Transverse colon (tissue), 4 donors: ENCODE measurements around the gene IL1B. TPM values are rescaled to one million over a fixed set of nuclear protein-coding genes. Genes with fewer than 3 reads are reported as not detected.

Experiments used
- DNase-seq: peaks from one replicate; pipeline ENCODE4 v3.0.0-alpha.2; 2019
- H3K27ac ChIP-seq, 4 donors: fragments of 200-600 bp; sonication (generic); 2 replicates each; pipeline ENCODE4 v1.5.1; 2016 to 2018; ENCODE audit warnings: inconsistent platforms in 4 of 4
- H3K27me3 ChIP-seq: fragments of 200-600 bp; sonication (generic); 2 replicates; pipeline ENCODE4 v1.5.1; 2017; ENCODE audit warnings: inconsistent platforms
- H3K36me3 ChIP-seq, 4 donors: fragments of 200-600 bp; sonication (generic); 2 replicates each; pipeline ENCODE4 v1.5.1; 2017 to 2019; ENCODE audit warnings: inconsistent platforms in 4 of 4
- H3K4me1 ChIP-seq, 4 donors: fragments of 200-600 bp; sonication (generic); 2 replicates each; pipeline ENCODE4 v1.5.1; 2017 to 2020; ENCODE audit warnings: inconsistent platforms in 4 of 4
- H3K4me3 ChIP-seq, 4 donors: fragments of 200-600 bp; sonication (generic); 1 replicate in 1 of 4; 2 replicates in 3 of 4; pipeline versions ENCODE4 v1.5.1 to v1.6.1; 2017 to 2019; ENCODE audit warnings: inconsistent platforms in 4 of 4
- H3K9me3 ChIP-seq, 2 donors: fragments of 200-600 bp; sonication (generic); 2 replicates each; pipeline ENCODE4 v1.5.1; 2017 to 2019; ENCODE audit warnings: inconsistent platforms in 2 of 2
- EP300 ChIP-seq: sonication (generic); formaldehyde crosslinking; IDR thresholded peaks from one replicate; pipeline ENCODE4 v1.6.1; 2017; ENCODE audit warnings: antibody characterized with exemption, low read depth
- POLR2A ChIP-seq: fragments of 450-650 bp; IDR thresholded peaks from one replicate; pipeline ENCODE4 v1.6.1; 2016; ENCODE audit warnings: antibody characterized with exemption, mild to moderate bottlenecking, moderate library complexity
- POLR2AphosphoS5 ChIP-seq, 3 donors: sonication (generic); formaldehyde crosslinking; IDR thresholded peaks; one replicate each; pipeline ENCODE4 v1.6.1; 2016; ENCODE audit warnings: antibody characterized with exemption in 3 of 3
- WGBS, 2 donors: methylation state at CpG; one replicate each; pipeline ENCODE4 v1.1.5; 2018; ENCODE audit warnings: low coverage in 1 of 2; 5-methylcytosine and 5-hydroxymethylcytosine counted together
- in situ Hi-C, 4 donors: fragments of 200-750 bp; cut with MboI; loops; one replicate each; pipeline versions ENCODE4 v1.15.0 to v1.15.1; 2017; ENCODE audit warnings: low sequenced_read_pairs in 3 of 4, low pct_ligation_motif_present in 1 of 4, low pct_unique_long_range_greater_than_20kb in 1 of 4
- intact Hi-C: fragments of 100-400 bp; cut with DNase I; formaldehyde crosslinking; loops from one replicate; pipeline ENCODE4 v1.15.1; 2023; ENCODE audit warnings: low total_unique reads
- total RNA-seq, 4 donors: library from RNA; depleted of rRNA; stranded (reverse); fragments of >200 nt; gene quantifications; one replicate each; pipeline ENCODE4 v1.1.0, GENCODE V29; 2016
- TF ChIP-seq, protein P1 (sequence below), 5 experiments: fragments of 200-600 bp in 3 of 5; fragments of 450-650 bp in 2 of 5; sonication (generic) in 3 of 5; IDR thresholded peaks; 1 replicate in 2 of 5; 2 replicates in 3 of 5; pipeline ENCODE4 v1.5.1; 2016 to 2017; ENCODE audit warnings: antibody characterized with exemption in 5 of 5, inconsistent platforms in 3 of 5, mild to moderate bottlenecking in 2 of 5, moderate library complexity in 1 of 5

The IL1B gene
- total RNA-seq, 4 donors from 2014 or later = 1.9 to 7.1 (median 4.6) TPM; not detected in 1

DNA sequence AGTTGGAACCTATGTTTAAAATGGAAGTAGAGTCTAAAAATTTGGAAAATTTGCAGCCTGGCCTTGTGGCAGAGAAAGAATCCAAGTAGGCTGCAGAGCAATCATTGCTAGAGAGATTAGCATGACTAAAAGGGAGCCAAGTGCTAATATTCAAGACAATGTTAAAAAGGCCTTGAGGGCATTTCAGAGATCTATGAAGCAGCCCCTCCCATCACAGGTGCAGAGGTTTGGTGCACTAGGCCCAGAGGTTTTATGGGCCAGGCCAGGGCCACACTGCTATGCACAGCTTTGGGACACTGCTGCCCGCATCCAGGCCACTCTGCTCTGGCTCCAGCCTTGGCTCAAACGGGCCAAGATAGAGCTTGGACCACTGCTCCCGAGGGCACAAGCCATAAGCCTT, 45.6 kb downstream of the IL1B start:
- 100% methylated on average over 1 of the region's 3 CpGs; no CpG with 5 or more reads in 1 of the 2 donors for WGBS, 2 donors
- TF ChIP-seq, protein P1, sequence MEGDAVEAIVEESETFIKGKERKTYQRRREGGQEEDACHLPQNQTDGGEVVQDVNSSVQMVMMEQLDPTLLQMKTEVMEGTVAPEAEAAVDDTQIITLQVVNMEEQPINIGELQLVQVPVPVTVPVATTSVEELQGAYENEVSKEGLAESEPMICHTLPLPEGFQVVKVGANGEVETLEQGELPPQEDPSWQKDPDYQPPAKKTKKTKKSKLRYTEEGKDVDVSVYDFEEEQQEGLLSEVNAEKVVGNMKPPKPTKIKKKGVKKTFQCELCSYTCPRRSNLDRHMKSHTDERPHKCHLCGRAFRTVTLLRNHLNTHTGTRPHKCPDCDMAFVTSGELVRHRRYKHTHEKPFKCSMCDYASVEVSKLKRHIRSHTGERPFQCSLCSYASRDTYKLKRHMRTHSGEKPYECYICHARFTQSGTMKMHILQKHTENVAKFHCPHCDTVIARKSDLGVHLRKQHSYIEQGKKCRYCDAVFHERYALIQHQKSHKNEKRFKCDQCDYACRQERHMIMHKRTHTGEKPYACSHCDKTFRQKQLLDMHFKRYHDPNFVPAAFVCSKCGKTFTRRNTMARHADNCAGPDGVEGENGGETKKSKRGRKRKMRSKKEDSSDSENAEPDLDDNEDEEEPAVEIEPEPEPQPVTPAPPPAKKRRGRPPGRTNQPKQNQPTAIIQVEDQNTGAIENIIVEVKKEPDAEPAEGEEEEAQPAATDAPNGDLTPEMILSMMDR (IDR thresholded peaks at IDR 0.05) = no peak
- TF ChIP-seq POLR2A = no peak
- TF ChIP-seq EP300 = no peak
- TF ChIP-seq POLR2AphosphoS5 (IDR thresholded peaks at IDR 0.05) = no peak
- Histone ChIP-seq H3K36me3 (no peaks in the 10 kb centered on the region), H3K9me3 (no peaks in the 10 kb centered on the region), H3K27ac (no peak overlapping the region), H3K4me3 (no peak overlapping the region), H3K27me3 (no peaks in the 10 kb centered on the region), H3K4me1 (peaks cover 0 to 8% (median 1%) of the 10 kb centered on the region in 4 donors)
- intact Hi-C loops = no loop called here
- in situ Hi-C loops = no loop called here
- no peak for DNase-seq

DNA sequence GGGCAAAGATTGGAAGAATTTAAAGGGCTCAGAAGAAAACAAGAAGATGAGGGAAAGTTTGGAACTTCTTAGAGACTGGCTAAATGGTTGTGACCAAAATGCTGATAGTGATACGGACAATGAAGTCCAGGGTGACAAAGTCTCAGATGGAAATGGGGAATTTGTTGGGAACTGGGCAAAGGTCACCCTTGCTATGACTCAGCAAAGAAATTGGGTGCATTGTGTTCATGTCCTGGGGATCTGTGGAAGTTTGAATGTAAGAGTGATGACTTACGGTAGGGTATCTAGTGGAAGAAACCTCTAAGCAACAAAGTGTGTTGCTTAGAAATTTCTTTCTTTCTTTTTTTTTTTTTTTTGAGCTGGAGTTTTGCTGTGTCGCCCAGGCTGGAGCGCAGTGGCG, 46.3 kb downstream of the IL1B start:
- TF ChIP-seq, protein P1 (IDR thresholded peaks at IDR 0.05) = no peak
- TF ChIP-seq EP300 = no peak
- intact Hi-C loops (loop anchor here (1.0 kb wide), 1 partner anchor 37 kb away; no protein-coding TSS in a partner anchor), in situ Hi-C loops (no loop called here)
- WGBS, 2 donors = 93 to 94% methylated on average over 2 to 5 of the region's 5 CpGs
- Histone ChIP-seq H3K4me1 (peaks cover 0 to 7% (median 1%) of the 10 kb centered on the region in 4 donors), H3K36me3 (no peaks in the 10 kb centered on the region), H3K9me3 (no peaks in the 10 kb centered on the region), H3K27me3 (no peaks in the 10 kb centered on the region), H3K4me3 (no peak overlapping the region), H3K27ac (no peak overlapping the region)
- DNase-seq = no peak

DNA sequence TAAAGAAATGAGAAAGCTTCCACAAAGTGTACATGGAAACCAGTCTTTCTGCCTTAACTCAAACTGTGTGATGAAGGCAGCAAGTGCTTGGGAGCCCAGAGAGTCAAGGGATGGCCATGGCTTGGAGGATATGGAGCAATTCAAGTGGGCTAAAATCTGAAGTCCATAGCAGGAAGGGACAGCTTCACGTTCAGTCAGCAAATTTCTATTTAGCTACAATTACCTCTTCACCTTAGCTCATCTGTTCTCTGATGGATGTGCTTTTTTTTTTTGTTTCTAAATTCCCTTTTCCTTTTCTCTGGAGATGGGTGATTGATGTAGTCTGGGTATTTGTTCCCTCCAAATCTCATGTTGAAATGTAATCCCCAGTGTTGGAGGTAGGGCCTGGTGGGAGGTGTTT, 47.4 kb downstream of the IL1B start:
- TF ChIP-seq POLR2AphosphoS5 (IDR thresholded peaks at IDR 0.05) (no peak), POLR2A (no peak), EP300 (no peak)
- TF ChIP-seq, protein P1 (IDR thresholded peaks at IDR 0.05) = no peak
- no peaks in the 10 kb centered on the region for H3K36me3 ChIP-seq
- no peaks in the 10 kb centered on the region for H3K9me3 ChIP-seq
- H3K4me1 ChIP-seq = peaks cover 0 to 4% (median 0%) of the 10 kb centered on the region in 4 donors
- in situ Hi-C loops = no loop called here
- no peaks in the 10 kb centered on the region for H3K27me3 ChIP-seq
- no peak overlapping the region for H3K27ac ChIP-seq
- intact Hi-C loops = no loop called here
- DNase-seq = no peak
- no peak overlapping the region for H3K4me3 ChIP-seq
- WGBS, 2 donors = 97 to 100% methylated on average over 1 of the region's 1 CpG

DNA sequence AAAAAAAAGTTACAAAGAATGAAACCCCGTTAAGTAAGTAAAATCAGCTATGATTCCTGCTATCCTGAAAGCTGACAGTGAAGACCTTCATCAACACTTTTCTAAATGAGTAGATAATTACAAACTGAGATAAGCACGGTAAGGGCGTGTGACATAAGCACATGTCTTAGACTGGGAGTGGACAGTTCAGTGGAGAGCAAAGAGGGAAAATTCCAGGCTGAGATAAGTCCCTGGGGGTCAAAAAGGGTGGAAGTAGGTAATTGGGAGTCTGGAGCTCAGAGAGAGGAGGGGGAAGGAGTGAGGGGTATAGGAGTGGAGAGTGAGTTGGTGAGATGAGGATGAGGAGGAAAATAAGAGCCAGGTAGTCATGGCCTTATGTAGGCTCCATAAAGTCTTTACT, 47.9 kb downstream of the IL1B start:
- Histone ChIP-seq H3K9me3 (no peaks in the 10 kb centered on the region), H3K36me3 (no peaks in the 10 kb centered on the region), H3K27me3 (no peaks in the 10 kb centered on the region), H3K27ac (no peak overlapping the region), H3K4me1 (peaks cover 0 to 5% (median 0%) of the 10 kb centered on the region in 4 donors), H3K4me3 (no peak overlapping the region)
- intact Hi-C loops = no loop called here
- in situ Hi-C loops = no loop called here
- no peak for DNase-seq
- TF ChIP-seq POLR2AphosphoS5 (IDR thresholded peaks at IDR 0.05) (no peak), POLR2A (no peak), EP300 (no peak)
- TF ChIP-seq, protein P1 (IDR thresholded peaks at IDR 0.05) = no peak
- 88 to 89% methylated on average over 1 to 3 of the region's 3 CpGs for WGBS, 2 donors
